ENCODE measurements around the gene RASGRP2. TPM values are rescaled to one million over a fixed set of nuclear protein-coding genes. Genes with fewer than 3 reads are reported as not detected.

Gene RASGRP2
- total and polyA plus RNA-seq, 9 donors = 2.1 to 18.9 (median 7.6) TPM

GRCh38 chr11:64764753-64765152 is 20.8 kb upstream of the RASGRP2 start:
- Histone ChIP-seq H3K4me1 (ENCODE audit: insufficient read depth) (peaks cover 11% of the 10 kb centered on the region), H3K27ac (no peak overlapping the region), H3K27me3 (no peaks in the 10 kb centered on the region), H3K36me3 (no peaks in the 10 kb centered on the region), H3K9me3 (no peaks in the 10 kb centered on the region), H3K4me3 (no peak overlapping the region)
- intact Hi-C loops (cut with DNase I) = no loop called here
- DNase-seq = peak in 1 of 5 donors; percentile 16
- 78 to 81% (median 79%) methylated on average over 8 of the region's 8 CpGs for WGBS, 3 donors
- TF ChIP-seq EP300 (IDR thresholded peaks at IDR 0.05) = no peak
- TF ChIP-seq POLR2A (IDR thresholded peaks at IDR 0.05) = no peak
- no peak for TF ChIP-seq CTCF (IDR thresholded peaks at IDR 0.05)

- 61 to 64% (median 62%) methylated on average over 11 of the region's 11 CpGs for WGBS, 3 donors
- intact Hi-C loops (cut with DNase I) = no loop called here
These were observed 20.2 kb upstream of the RASGRP2 start for GRCh38 chr11:64764040-64764611.

GRCh38 chr11:64763526-64764039 is 19.6 kb upstream of the RASGRP2 start:
- TF ChIP-seq EP300 (IDR thresholded peaks at IDR 0.05) (no peak), POLR2A (IDR thresholded peaks at IDR 0.05) (no peak), CTCF (IDR thresholded peaks at IDR 0.05) (no peak)
- H3K27me3 ChIP-seq = no peaks in the 10 kb centered on the region
- H3K27ac ChIP-seq = no peak overlapping the region
- H3K36me3 ChIP-seq = no peaks in the 10 kb centered on the region
- H3K9me3 ChIP-seq = no peaks in the 10 kb centered on the region
- DNase-seq = peak in 2 of 5 donors; percentile 17 to 25
- intact Hi-C loops (cut with DNase I) = no loop called here
- peaks cover 14% of the 10 kb centered on the region for H3K4me1 ChIP-seq (ENCODE audit: insufficient read depth)
- H3K4me3 ChIP-seq = no peak overlapping the region
- 48 to 55% (median 54%) methylated on average over 6 of the region's 6 CpGs for WGBS, 3 donors

More at GRCh38 chr11:64764040-64764611, 20.2 kb upstream of the RASGRP2 start:
- Histone ChIP-seq H3K27ac (no peak overlapping the region), H3K36me3 (no peaks in the 10 kb centered on the region), H3K9me3 (no peaks in the 10 kb centered on the region), H3K4me3 (no peak overlapping the region), H3K4me1 (ENCODE audit: insufficient read depth) (peaks cover 14% of the 10 kb centered on the region), H3K27me3 (no peaks in the 10 kb centered on the region)
- DNase-seq = peak in 2 of 5 donors; percentile 8 to 20
- TF ChIP-seq EP300 (IDR thresholded peaks at IDR 0.05) = no peak
- TF ChIP-seq POLR2A (IDR thresholded peaks at IDR 0.05) = no peak
- no peak for TF ChIP-seq CTCF (IDR thresholded peaks at IDR 0.05)

GRCh38 chr11:64762674-64763525 is 19.0 kb upstream of the RASGRP2 start:
- TF ChIP-seq EP300 (IDR thresholded peaks at IDR 0.05) = no peak
- TF ChIP-seq POLR2A (IDR thresholded peaks at IDR 0.05) = no peak
- no peak for TF ChIP-seq CTCF (IDR thresholded peaks at IDR 0.05)
- Histone ChIP-seq H3K9me3 (no peaks in the 10 kb centered on the region), H3K4me3 (no peak overlapping the region), H3K36me3 (no peaks in the 10 kb centered on the region), H3K27me3 (no peaks in the 10 kb centered on the region), H3K4me1 (ENCODE audit: insufficient read depth) (peaks cover 14% of the 10 kb centered on the region), H3K27ac (no peak overlapping the region)
- intact Hi-C loops (cut with DNase I) = no loop called here
- peak in 2 of 5 donors; percentile 8 to 16 for DNase-seq
- 44 to 50% (median 48%) methylated on average over 13 of the region's 13 CpGs for WGBS, 3 donors
